Sigmoid colon (tissue), 7 donors: ENCODE measurements around the gene CMTM2. TPM values are rescaled to one million over a fixed set of nuclear protein-coding genes. Genes with fewer than 3 reads are reported as not detected.

Experiments
- DNase-seq: peaks from one replicate; pipeline ENCODE4 v3.0.0-alpha.2; 2019
- H3K27ac ChIP-seq, 4 donors: fragments of 200-600 bp; sonication (generic); one replicate each; pipeline ENCODE4 v1.5.1; 2016 to 2019; ENCODE audit warnings: mild to moderate bottlenecking in 1 of 4
- H3K27me3 ChIP-seq, 3 donors: fragments of 200-600 bp; sonication (generic); one replicate each; pipeline ENCODE4 v1.5.1; 2019; ENCODE audit warnings: mild to moderate bottlenecking in 1 of 3
- H3K36me3 ChIP-seq, 4 donors: fragments of 200-600 bp; sonication (generic); one replicate each; pipeline ENCODE4 v1.5.1; 2016 to 2019
- H3K4me1 ChIP-seq, 4 donors: fragments of 200-600 bp; sonication (generic); one replicate each; pipeline ENCODE4 v1.5.1; 2017 to 2019
- H3K4me3 ChIP-seq, 4 donors: fragments of 200-600 bp; sonication (generic); one replicate each; pipeline ENCODE4 v1.5.1; 2017 to 2019; ENCODE audit warnings: mild to moderate bottlenecking in 2 of 4, moderate library complexity in 1 of 4
- H3K9me3 ChIP-seq, 4 donors: fragments of 200-600 bp in 3 of 4; sonication (generic) in 3 of 4; one replicate each; pipeline versions ENCODE4 v1.5.1 to v1.6.1; 2013 to 2019
- EP300 ChIP-seq, 4 donors: sonication (generic); formaldehyde crosslinking; IDR thresholded peaks; one replicate each; pipeline ENCODE4 v1.6.1; 2017; ENCODE audit warnings: antibody characterized with exemption in 4 of 4
- POLR2A ChIP-seq, 2 donors: fragments of 450-650 bp; IDR thresholded peaks; one replicate each; pipeline ENCODE4 v1.6.1; 2016; ENCODE audit warnings: antibody characterized with exemption in 2 of 2, mild to moderate bottlenecking in 2 of 2, moderate library complexity in 2 of 2
- POLR2AphosphoS5 ChIP-seq, 4 donors: sonication (generic); formaldehyde crosslinking; IDR thresholded peaks; one replicate each; pipeline ENCODE4 v1.6.1; 2017; ENCODE audit warnings: antibody characterized with exemption in 4 of 4
- WGBS, 2 donors: extraction: QIAGEN DNeasy Blood & Tissue Kit; methylation state at CpG; one replicate each; pipeline ENCODE4 v1.1.7; 2013; 5-methylcytosine and 5-hydroxymethylcytosine counted together
- intact Hi-C: fragments of 100-400 bp; cut with DNase I; formaldehyde crosslinking; loops from one replicate; pipeline ENCODE4 v1.15.1; 2023
- polyA plus RNA-seq, 3 donors: library from polyadenylated mRNA; stranded (reverse); fragments of 200-250 nt; gene quantifications; one replicate each; pipeline ENCODE4 v1.2.3, GENCODE V29; 2013
- total RNA-seq, 4 donors: library from RNA; depleted of rRNA; stranded (reverse); fragments of >200 nt; gene quantifications; one replicate each; pipeline ENCODE4 v1.1.0, GENCODE V29; 2016
- TF ChIP-seq, protein P1 (sequence below), 4 experiments: fragments of 450-650 bp in 3 of 4; fragments of 200-600 bp in 1 of 4; IDR thresholded peaks; one replicate each; pipeline ENCODE4 v1.5.1; 2016 to 2019; ENCODE audit warnings: antibody characterized with exemption in 4 of 4, mild to moderate bottlenecking in 3 of 4, moderate library complexity in 2 of 4
- donor health status: healthy with polysubstance abuse.
- donor health status: Bipolar disorder and iron deficiency.
- donor health status: healthy.

The CMTM2 gene
- total and polyA plus RNA-seq, 7 donors = 0.33 TPM; not detected in 6

DNA sequence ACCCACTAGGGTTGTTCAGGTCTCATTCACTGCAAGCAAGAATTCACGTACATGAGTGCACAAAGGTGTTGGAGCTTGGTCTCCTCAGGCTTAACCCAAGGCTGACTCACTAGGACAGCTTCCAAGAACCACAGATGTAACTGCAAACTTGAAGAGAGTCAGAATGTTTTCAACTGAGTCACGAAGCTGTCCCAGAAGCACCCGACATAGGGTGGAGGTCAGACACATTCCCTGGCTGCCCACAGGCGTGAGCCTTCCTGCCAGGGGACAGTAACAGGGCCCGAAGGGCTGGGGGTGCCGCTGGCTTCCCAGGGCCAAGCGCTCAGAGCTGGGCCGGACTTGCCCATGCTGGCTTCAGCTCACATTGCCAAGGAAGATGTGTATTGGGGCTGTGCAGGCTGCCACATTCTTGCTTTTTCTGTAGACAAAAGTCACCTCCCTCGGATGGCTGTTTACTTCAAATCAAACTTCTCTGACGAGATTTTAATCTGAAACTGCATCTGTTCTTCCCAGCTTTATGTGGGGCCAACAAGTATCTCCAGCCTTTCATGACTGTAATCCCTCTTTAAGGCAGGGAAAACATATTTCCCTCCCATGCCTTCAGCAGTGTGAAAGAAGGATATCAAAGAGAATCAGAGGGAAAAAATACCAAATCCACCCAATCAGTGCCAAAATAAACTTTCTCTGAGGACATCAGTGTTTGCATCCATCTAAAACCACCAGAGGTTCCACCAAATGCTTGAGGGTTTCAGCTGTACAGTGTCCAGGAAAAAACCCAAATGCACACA lies 39.5 kb downstream of the CMTM2 start:
- Histone ChIP-seq H3K27me3 (no peaks in the 10 kb centered on the region), H3K36me3 (peaks cover 0 to 30% (median 0%) of the 10 kb centered on the region in 4 donors), H3K4me1 (peaks cover 0 to 16% (median 13%) of the 10 kb centered on the region in 4 donors), H3K9me3 (no peaks in the 10 kb centered on the region), H3K4me3 (no peak overlapping the region), H3K27ac (peak overlapping the region in 3 of 4 donors; percentile 0 to 57 (median 50))
- no peak for DNase-seq
- intact Hi-C loops = no loop called here
- 80 to 84% methylated on average over 10 of the region's 10 CpGs for WGBS, 2 donors
- TF ChIP-seq, protein P1, sequence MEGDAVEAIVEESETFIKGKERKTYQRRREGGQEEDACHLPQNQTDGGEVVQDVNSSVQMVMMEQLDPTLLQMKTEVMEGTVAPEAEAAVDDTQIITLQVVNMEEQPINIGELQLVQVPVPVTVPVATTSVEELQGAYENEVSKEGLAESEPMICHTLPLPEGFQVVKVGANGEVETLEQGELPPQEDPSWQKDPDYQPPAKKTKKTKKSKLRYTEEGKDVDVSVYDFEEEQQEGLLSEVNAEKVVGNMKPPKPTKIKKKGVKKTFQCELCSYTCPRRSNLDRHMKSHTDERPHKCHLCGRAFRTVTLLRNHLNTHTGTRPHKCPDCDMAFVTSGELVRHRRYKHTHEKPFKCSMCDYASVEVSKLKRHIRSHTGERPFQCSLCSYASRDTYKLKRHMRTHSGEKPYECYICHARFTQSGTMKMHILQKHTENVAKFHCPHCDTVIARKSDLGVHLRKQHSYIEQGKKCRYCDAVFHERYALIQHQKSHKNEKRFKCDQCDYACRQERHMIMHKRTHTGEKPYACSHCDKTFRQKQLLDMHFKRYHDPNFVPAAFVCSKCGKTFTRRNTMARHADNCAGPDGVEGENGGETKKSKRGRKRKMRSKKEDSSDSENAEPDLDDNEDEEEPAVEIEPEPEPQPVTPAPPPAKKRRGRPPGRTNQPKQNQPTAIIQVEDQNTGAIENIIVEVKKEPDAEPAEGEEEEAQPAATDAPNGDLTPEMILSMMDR (IDR thresholded peaks at IDR 0.05) = no peak
- TF ChIP-seq POLR2AphosphoS5 (IDR thresholded peaks at IDR 0.05) = no peak
- TF ChIP-seq EP300 (IDR thresholded peaks at IDR 0.05) = no peak
- no peak for TF ChIP-seq POLR2A (IDR thresholded peaks at IDR 0.05)

DNA sequence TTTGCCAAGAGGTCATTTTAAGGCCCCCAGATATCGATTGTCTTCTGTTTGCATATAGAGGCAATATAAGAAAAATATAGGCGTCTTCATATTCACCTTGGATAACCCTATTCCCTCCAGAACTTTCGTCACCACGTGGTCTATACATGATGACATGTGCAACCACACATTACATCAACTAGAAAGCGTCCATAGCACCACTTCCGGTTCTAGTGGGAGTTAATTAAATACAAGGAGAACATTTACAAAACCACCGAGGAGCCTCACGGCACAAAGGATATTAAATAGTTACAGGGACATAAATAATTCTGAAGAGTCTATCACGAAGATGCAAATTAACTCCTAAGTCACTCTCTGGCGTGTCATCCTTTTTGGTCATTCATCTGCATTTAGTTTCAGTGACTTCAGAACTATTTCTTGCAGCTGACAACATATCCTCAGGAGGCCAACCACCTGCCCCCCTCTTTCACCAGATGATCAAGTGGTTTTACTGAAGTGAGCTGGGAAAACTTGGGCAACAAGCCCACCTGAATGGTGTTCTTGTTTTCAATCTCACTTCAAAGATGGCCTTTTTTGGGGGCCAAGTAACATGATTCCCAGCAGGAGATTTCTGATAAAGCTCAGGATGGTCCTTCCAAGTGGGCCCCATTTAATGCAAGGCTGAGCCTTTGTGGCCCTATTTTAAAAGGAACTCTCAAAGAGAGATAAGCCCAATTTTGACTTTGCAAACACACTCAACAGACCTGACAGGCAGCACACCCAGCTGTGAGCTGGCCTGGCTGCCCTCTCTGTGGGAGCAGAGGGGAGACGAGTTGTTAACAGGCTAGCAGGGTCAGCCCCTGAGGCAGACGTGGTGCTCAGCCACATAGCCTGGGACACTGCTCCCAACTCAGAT lies 40.5 kb downstream of the CMTM2 start:
- 74 to 75% methylated on average over 12 of the region's 12 CpGs for WGBS, 2 donors
- no peaks in the 10 kb centered on the region for H3K27me3 ChIP-seq
- TF ChIP-seq POLR2A (IDR thresholded peaks at IDR 0.05) (no peak), POLR2AphosphoS5 (IDR thresholded peaks at IDR 0.05) (no peak), EP300 (IDR thresholded peaks at IDR 0.05) (no peak)
- TF ChIP-seq, protein P1 (IDR thresholded peaks at IDR 0.05) = no peak
- DNase-seq = no peak
- peaks cover 0 to 22% (median 0%) of the 10 kb centered on the region in 4 donors for H3K36me3 ChIP-seq
- H3K4me3 ChIP-seq = no peak overlapping the region
- H3K9me3 ChIP-seq = no peaks in the 10 kb centered on the region
- intact Hi-C loops = no loop called here
- H3K4me1 ChIP-seq = peaks cover 0 to 16% (median 13%) of the 10 kb centered on the region in 4 donors
- H3K27ac ChIP-seq = no peak overlapping the region

DNA sequence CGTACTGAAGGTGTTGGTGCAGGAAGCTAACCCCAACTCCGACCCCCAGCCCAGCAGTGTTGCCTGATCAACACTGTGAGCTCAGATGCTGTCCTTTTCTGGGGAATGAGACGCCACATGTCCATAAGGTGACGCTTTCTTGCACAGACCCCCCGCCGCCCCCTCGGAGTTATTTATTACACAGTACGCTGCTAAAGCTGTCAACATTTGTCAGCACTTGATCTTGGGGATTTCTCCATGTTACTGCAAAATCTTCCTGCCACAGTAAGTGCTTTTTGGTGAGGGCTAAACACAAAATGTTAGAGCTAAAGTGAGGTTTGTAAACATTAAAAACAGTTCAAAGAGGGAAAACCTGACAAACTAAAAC lies 41.1 kb downstream of the CMTM2 start:
- peaks cover 0 to 22% (median 0%) of the 10 kb centered on the region in 4 donors for H3K36me3 ChIP-seq
- intact Hi-C loops = no loop called here
- H3K9me3 ChIP-seq = no peaks in the 10 kb centered on the region
- TF ChIP-seq, protein P1 (IDR thresholded peaks at IDR 0.05) = no peak
- TF ChIP-seq POLR2AphosphoS5 (IDR thresholded peaks at IDR 0.05) = no peak
- TF ChIP-seq EP300 (IDR thresholded peaks at IDR 0.05) = no peak
- no peak for TF ChIP-seq POLR2A (IDR thresholded peaks at IDR 0.05)
- H3K4me1 ChIP-seq = peaks cover 0 to 16% (median 13%) of the 10 kb centered on the region in 4 donors
- WGBS, 2 donors = 88 to 93% methylated on average over 8 of the region's 8 CpGs
- H3K27ac ChIP-seq = no peak overlapping the region
- H3K27me3 ChIP-seq = no peaks in the 10 kb centered on the region
- DNase-seq = no peak
- no peak overlapping the region for H3K4me3 ChIP-seq

DNA sequence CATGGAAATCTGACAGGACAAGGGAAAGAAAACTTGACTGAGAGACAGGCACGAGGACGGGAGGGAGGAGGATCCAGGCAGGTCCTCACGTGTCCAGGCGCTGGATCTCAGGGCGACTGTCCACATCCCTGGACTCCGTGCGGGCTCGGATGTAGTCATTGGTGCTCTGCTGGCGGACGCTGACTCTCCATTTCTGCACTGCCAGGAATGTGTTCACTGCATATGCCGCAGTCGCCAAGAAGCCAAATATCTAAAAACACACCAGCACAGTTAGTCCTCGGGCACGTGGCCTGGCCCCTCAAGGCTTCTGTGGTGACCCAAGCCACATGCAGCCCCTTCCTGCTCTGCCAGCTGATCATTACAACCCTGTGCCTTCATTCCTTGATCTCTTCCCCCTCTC lies 42.7 kb downstream of the CMTM2 start:
- Histone ChIP-seq H3K4me3 (no peak overlapping the region), H3K27me3 (no peaks in the 10 kb centered on the region), H3K4me1 (peaks cover 0 to 16% (median 13%) of the 10 kb centered on the region in 4 donors), H3K9me3 (no peaks in the 10 kb centered on the region), H3K27ac (no peak overlapping the region), H3K36me3 (peaks cover 0 to 22% (median 0%) of the 10 kb centered on the region in 4 donors)
- 95 to 96% methylated on average over 14 of the region's 14 CpGs for WGBS, 2 donors
- intact Hi-C loops = no loop called here
- DNase-seq = no peak
- TF ChIP-seq EP300 (IDR thresholded peaks at IDR 0.05) = no peak
- TF ChIP-seq POLR2A (IDR thresholded peaks at IDR 0.05) = no peak

DNA sequence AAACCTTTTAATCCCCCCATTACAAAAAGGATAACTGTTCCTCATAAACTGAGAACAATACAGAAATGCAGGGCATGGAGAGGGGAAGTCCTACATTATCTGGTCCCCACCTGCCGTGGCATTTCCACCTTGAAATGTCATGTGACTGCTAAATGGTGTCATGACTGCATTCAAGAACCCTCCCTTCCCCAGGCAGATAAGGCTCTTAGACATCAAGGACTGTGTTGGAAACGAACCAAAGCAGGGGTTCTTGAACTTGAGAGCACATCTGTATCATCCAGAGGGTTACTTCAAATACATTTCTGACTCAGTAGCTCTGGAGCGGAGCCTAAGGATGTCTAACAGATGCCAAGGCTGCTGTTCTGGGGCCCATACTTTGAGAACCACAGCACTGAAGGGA lies 43.6 kb downstream of the CMTM2 start:
- H3K36me3 ChIP-seq = peaks cover 0 to 22% (median 0%) of the 10 kb centered on the region in 4 donors
- H3K27me3 ChIP-seq = no peaks in the 10 kb centered on the region
- peaks cover 0 to 13% (median 11%) of the 10 kb centered on the region in 4 donors for H3K4me1 ChIP-seq
- no peak overlapping the region for H3K4me3 ChIP-seq
- TF ChIP-seq EP300 (IDR thresholded peaks at IDR 0.05) = no peak
- TF ChIP-seq, protein P1 (IDR thresholded peaks at IDR 0.05) = no peak
- no peak for TF ChIP-seq POLR2A (IDR thresholded peaks at IDR 0.05)
- TF ChIP-seq POLR2AphosphoS5 (IDR thresholded peaks at IDR 0.05) = no peak
- H3K9me3 ChIP-seq = no peaks in the 10 kb centered on the region
- no peak for DNase-seq
- WGBS, 2 donors = 77 to 79% methylated on average over 3 of the region's 3 CpGs
- intact Hi-C loops = no loop called here
- H3K27ac ChIP-seq = no peak overlapping the region
